Ovary (tissue), 3 donors: Measurements from ENCODE around the gene LEMD3.

Experiments
- EP300 ChIP-seq: sonication (generic); formaldehyde crosslinking; IDR thresholded peaks from one replicate; pipeline ENCODE4 v1.6.1; 2017; ENCODE audit warnings: antibody characterized with exemption
- POLR2A ChIP-seq: fragments of 450-650 bp; IDR thresholded peaks from one replicate; pipeline ENCODE4 v1.6.1; 2017; ENCODE audit warnings: antibody characterized with exemption, mild to moderate bottlenecking, moderate library complexity
- TF ChIP-seq, protein P1 (sequence below), 3 donors: fragments of 450-650 bp in 2 of 3; fragments of 200-600 bp in 1 of 3; IDR thresholded peaks; one replicate each; pipeline versions ENCODE4 v1.5.1 to v1.8.0; 2016 to 2022; ENCODE audit warnings: antibody characterized with exemption in 3 of 3, mild to moderate bottlenecking in 1 of 3
- donor health status: DM: no; HTN: no; CAD: no.

DNA sequence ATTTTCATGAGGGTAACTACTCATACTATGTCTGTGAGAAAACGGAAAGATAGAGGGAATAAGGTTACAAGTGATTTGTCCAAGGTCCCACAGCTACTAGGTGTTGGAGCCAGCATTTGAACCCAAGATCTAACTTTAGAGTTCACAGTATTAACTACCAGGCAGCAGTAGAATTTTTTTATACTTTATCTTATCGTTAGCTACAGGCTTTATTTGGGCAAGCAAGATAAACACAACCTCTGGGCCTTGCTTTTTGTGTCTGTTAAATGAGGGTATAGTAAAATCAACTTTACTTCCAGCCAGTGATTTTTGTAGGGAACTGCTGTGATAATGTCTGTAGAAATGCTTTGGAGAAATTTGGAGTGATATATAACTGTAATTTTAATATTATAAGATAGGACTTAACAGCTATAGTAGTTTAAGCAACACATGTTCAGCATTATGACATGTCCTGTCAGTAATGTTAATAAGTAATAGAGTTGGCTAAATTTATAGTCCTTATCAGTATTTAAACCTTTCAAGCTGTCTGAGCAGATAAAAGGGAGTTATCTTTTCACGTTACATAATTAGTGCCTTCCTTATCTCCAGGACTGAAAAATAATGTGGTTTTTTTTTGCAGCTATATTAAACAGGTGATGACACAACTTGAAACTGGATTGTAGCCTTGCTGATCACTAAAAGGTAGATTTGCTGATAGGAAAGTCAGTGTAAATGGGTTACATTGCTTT is 12.8 kb downstream of the LEMD3 start:
- TF ChIP-seq, protein P1, sequence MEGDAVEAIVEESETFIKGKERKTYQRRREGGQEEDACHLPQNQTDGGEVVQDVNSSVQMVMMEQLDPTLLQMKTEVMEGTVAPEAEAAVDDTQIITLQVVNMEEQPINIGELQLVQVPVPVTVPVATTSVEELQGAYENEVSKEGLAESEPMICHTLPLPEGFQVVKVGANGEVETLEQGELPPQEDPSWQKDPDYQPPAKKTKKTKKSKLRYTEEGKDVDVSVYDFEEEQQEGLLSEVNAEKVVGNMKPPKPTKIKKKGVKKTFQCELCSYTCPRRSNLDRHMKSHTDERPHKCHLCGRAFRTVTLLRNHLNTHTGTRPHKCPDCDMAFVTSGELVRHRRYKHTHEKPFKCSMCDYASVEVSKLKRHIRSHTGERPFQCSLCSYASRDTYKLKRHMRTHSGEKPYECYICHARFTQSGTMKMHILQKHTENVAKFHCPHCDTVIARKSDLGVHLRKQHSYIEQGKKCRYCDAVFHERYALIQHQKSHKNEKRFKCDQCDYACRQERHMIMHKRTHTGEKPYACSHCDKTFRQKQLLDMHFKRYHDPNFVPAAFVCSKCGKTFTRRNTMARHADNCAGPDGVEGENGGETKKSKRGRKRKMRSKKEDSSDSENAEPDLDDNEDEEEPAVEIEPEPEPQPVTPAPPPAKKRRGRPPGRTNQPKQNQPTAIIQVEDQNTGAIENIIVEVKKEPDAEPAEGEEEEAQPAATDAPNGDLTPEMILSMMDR (IDR thresholded peaks at IDR 0.05): no peak
- no peak for TF ChIP-seq POLR2A
- no peak for TF ChIP-seq EP300
